Thyroid gland (tissue), 4 donors: ENCODE data around the gene CDHR2. TPM values are rescaled to one million over a fixed set of nuclear protein-coding genes. Genes with fewer than 3 reads are reported as not detected.

ENCODE experiments used
- DNase-seq, 2 donors: peaks; one replicate each; pipeline ENCODE4 v3.0.0-alpha.2; 2019
- H3K27ac ChIP-seq, 3 donors: fragments of 200-600 bp; sonication (generic); 1 replicate in 2 of 3; 2 replicates in 1 of 3; pipeline ENCODE4 v1.5.1; 2016 to 2019; ENCODE audit warnings: mild to moderate bottlenecking in 1 of 3, moderate library complexity in 1 of 3
- H3K27me3 ChIP-seq: fragments of 200-600 bp; sonication (generic); one replicate; pipeline ENCODE4 v1.5.1; 2019
- H3K36me3 ChIP-seq, 2 donors: fragments of 200-600 bp; sonication (generic); one replicate each; pipeline ENCODE4 v1.5.1; 2016 to 2019
- H3K4me1 ChIP-seq, 2 donors: fragments of 200-600 bp; sonication (generic); one replicate each; pipeline ENCODE4 v1.5.1; 2017 to 2019
- H3K4me3 ChIP-seq, 3 donors: fragments of 200-600 bp; sonication (generic); replicated peaks in 1 of 3; 1 replicate in 2 of 3; 2 replicates in 1 of 3; pipeline ENCODE4 v1.5.1; 2016; ENCODE audit warnings: mild to moderate bottlenecking in 1 of 3
- H3K9me3 ChIP-seq: fragments of 200-600 bp; sonication (generic); one replicate; pipeline ENCODE4 v1.5.1; 2017
- POLR2A ChIP-seq, 2 donors: fragments of 450-650 bp; IDR thresholded peaks; one replicate each; pipeline ENCODE4 v1.6.1; 2017; ENCODE audit warnings: antibody characterized with exemption in 2 of 2, mild to moderate bottlenecking in 2 of 2, moderate library complexity in 1 of 2
- WGBS, 2 donors: methylation state at CpG; one replicate each; pipeline ENCODE4 v1.1.5; 2017; 5-methylcytosine and 5-hydroxymethylcytosine counted together
- intact Hi-C: fragments of 100-400 bp; cut with DNase I; formaldehyde crosslinking; loops from one replicate; pipeline ENCODE4 v1.15.1; 2023
- total RNA-seq, 4 donors: library from RNA; depleted of rRNA; stranded (reverse); fragments of >200 nt; gene quantifications; one replicate each; pipeline ENCODE4 v1.2.3, GENCODE V29; 2016
- TF ChIP-seq, protein P1 (sequence below), 6 experiments: fragments of 200-600 bp in 3 of 6; fragments of 450-650 bp in 3 of 6; sonication (generic) in 3 of 6; IDR thresholded peaks; one replicate each; pipeline ENCODE4 v1.5.1; 2016 to 2019; ENCODE audit warnings: antibody characterized with exemption in 6 of 6, mild to moderate bottlenecking in 2 of 6, inconsistent platforms in 1 of 6, moderate library complexity in 1 of 6

Gene CDHR2
- total RNA-seq, 4 donors from 2014 or later = 0.11 TPM; not detected in 3

DNA sequence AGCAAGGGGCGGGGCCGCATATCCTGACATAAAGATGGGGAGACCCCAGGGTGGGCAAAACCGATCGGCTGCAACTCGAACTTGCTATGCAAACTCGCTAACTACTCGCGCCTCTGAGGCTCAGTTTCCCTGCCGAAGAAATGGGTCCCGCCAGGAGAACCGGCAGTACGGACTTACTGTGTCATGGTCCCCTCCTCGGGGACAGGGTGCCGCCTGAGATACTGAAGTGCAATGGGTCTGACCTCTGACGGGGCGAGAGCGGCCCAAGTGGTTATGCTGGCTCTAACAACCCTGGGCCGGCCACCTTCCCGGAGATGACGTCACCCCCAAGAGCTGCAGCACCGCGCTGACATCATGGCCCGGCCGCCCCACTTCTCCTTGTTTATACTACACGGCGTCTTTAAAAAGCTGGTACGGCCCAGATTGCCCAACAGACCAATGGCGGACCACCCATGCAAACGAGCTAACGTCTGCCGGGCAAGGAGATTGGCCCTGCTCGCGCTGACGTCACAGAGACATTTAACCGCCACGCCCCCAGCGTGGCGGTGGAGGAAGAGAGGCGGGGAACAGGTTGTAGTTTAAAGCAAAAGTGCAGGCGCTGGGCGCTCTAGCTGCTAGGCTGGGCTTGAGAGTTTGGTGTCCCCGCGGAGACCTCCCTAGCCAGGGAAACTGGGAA lies 11.4 kb upstream of the CDHR2 start:
- Histone ChIP-seq H3K4me1 (peaks cover 37 to 55% of the 10 kb centered on the region in 2 donors), H3K27ac (peak overlapping the region; percentile 90 to 97 (median 96)), H3K4me3 (peak overlapping the region; percentile 68 to 92 (median 68)), H3K36me3 (no peaks in the 10 kb centered on the region), H3K9me3 (no peaks in the 10 kb centered on the region), H3K27me3 (no peaks in the 10 kb centered on the region)
- TF ChIP-seq POLR2A (IDR thresholded peaks at IDR 0.05) = peak in 1 of 2 donors; percentile 76
- TF ChIP-seq, protein P1, sequence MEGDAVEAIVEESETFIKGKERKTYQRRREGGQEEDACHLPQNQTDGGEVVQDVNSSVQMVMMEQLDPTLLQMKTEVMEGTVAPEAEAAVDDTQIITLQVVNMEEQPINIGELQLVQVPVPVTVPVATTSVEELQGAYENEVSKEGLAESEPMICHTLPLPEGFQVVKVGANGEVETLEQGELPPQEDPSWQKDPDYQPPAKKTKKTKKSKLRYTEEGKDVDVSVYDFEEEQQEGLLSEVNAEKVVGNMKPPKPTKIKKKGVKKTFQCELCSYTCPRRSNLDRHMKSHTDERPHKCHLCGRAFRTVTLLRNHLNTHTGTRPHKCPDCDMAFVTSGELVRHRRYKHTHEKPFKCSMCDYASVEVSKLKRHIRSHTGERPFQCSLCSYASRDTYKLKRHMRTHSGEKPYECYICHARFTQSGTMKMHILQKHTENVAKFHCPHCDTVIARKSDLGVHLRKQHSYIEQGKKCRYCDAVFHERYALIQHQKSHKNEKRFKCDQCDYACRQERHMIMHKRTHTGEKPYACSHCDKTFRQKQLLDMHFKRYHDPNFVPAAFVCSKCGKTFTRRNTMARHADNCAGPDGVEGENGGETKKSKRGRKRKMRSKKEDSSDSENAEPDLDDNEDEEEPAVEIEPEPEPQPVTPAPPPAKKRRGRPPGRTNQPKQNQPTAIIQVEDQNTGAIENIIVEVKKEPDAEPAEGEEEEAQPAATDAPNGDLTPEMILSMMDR (IDR thresholded peaks at IDR 0.05) = no peak
- 0 to 1% methylated on average over 30 to 43 of the region's 43 CpGs for WGBS, 2 donors
- DNase-seq = peak; percentile 99 to 100
- intact Hi-C loops = no loop called here

DNA sequence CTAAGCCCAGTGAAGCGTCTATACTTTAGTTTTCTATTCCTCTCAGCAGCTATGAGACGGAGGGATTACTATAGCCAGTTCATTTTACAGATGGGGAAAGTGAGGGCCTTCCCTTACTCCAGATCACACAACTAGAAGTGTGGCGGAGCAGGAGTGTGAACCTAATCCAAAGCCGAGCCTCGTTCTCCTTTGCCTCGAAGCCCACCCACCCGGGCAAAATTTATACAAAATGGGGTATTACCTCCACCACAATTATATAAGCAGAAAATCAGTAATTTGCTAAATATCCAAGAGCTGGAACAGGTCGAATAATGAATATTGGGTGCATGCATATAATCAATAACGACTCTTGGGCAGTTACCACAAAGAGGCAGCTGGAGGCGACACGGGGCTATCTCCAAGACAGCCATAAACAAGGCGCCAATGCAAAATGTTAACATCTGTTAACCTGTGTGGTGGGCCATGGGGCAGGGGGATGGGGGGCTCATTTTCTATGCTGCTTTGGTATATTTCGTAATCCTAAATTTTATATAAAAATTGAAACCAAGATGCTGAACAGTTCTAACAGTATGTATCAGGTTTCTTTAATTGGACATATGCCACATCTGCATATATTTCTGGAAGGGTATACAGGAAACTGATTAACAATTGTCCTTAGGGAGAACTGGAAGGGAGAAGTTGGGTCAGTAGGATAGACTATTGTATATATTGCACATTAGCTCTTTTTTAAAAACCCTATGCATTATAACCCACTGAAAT lies 10.7 kb upstream of the CDHR2 start:
- TF ChIP-seq POLR2A (IDR thresholded peaks at IDR 0.05) = no peak
- TF ChIP-seq, protein P1 (IDR thresholded peaks at IDR 0.05) = no peak
- intact Hi-C loops = no loop called here
- Histone ChIP-seq H3K9me3 (no peaks in the 10 kb centered on the region), H3K27ac (peak overlapping the region; percentile 38 to 97 (median 96)), H3K4me1 (peaks cover 30 to 48% of the 10 kb centered on the region in 2 donors), H3K4me3 (peak overlapping the region in 1 of 3 donors; percentile 92), H3K36me3 (no peaks in the 10 kb centered on the region), H3K27me3 (no peaks in the 10 kb centered on the region)
- no peak for DNase-seq
- 30 to 31% methylated on average over 13 of the region's 13 CpGs for WGBS, 2 donors

DNA sequence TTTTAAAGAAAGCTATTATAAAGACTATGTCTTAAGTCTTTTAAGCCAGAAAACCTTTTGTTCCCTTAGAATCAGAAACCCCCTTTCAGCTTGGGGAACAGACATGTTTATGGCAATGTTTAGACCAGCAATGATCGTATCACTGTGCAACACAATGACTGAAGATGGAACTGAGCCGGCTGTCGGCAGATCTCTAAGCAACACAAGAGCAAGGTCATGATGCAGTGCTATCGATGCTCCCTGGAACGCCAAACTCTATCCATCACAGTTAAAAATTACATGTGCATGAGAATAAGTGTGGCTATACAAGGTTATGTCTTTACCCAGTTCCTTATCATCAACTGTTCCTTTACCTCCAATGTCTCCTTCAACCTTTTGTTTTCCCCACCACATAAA lies 10.2 kb upstream of the CDHR2 start:
- DNase-seq = no peak
- intact Hi-C loops = no loop called here

DNA sequence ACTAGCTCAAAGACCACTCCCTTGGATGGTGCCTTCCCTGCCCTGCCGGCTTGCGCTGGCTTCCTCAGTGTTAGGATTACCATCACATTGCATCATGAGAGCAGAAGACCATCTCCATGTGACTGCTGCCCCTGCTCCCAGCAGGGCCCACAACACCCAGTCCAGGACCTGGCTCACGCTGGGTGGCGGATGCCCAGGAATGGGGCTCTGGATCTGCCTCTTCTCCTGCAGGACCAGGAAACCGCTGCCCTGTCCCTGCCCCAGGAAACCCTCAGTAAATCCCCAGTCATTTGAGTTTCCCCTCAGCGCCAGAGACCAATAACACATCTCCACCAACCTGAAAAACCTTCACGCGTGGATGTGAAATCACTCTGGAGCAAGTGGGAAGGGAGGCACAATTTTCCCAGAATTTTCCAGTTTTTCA lies 8.7 kb upstream of the CDHR2 start:
- WGBS, 2 donors = 90% methylated on average over 6 to 8 of the region's 8 CpGs
- Histone ChIP-seq H3K27me3 (no peaks in the 10 kb centered on the region), H3K36me3 (no peaks in the 10 kb centered on the region), H3K4me3 (no peak overlapping the region), H3K27ac (no peak overlapping the region), H3K9me3 (no peaks in the 10 kb centered on the region), H3K4me1 (peaks cover 17 to 31% of the 10 kb centered on the region in 2 donors)
- intact Hi-C loops = loop anchor here (5.0 to 10.0 kb wide), 2 partner anchors 96 to 123 kb away; partner anchors contain the start of genes CLTB and FAF2
- no peak for DNase-seq
- TF ChIP-seq, protein P1 (IDR thresholded peaks at IDR 0.05) = no peak
- TF ChIP-seq POLR2A (IDR thresholded peaks at IDR 0.05) = no peak

More for the DNA sequence above, 10.2 kb upstream of the CDHR2 start:
- Histone ChIP-seq H3K36me3 (no peaks in the 10 kb centered on the region), H3K4me1 (peaks cover 25 to 43% of the 10 kb centered on the region in 2 donors), H3K4me3 (no peak overlapping the region), H3K27me3 (no peaks in the 10 kb centered on the region), H3K27ac (no peak overlapping the region), H3K9me3 (no peaks in the 10 kb centered on the region)
- TF ChIP-seq POLR2A (IDR thresholded peaks at IDR 0.05) = no peak
- TF ChIP-seq, protein P1 (IDR thresholded peaks at IDR 0.05) = no peak
- 57 to 67% methylated on average over 5 of the region's 5 CpGs for WGBS, 2 donors

GRCh38 chr5:176540956-176541337 lies 8.2 kb upstream of the CDHR2 start:
- DNase-seq = no peak
- no peak overlapping the region for H3K4me3 ChIP-seq
- H3K36me3 ChIP-seq = no peaks in the 10 kb centered on the region
- H3K4me1 ChIP-seq = peaks cover 12 to 27% of the 10 kb centered on the region in 2 donors
- H3K9me3 ChIP-seq = no peaks in the 10 kb centered on the region
- no peaks in the 10 kb centered on the region for H3K27me3 ChIP-seq
- intact Hi-C loops = loop anchor here (5.0 to 10.0 kb wide), 2 partner anchors 96 to 124 kb away; partner anchors contain the start of genes CLTB and FAF2
- TF ChIP-seq POLR2A (IDR thresholded peaks at IDR 0.05) = no peak
- TF ChIP-seq, protein P1 (IDR thresholded peaks at IDR 0.05) = no peak
- 90 to 93% methylated on average over 6 to 8 of the region's 8 CpGs for WGBS, 2 donors
- H3K27ac ChIP-seq = no peak overlapping the region
